Neural cell (in vitro differentiated cells): Measurements from ENCODE around the gene ATP11A.
"Not testable (repeated sequence)": the region's sequence is repeated elsewhere in the genome, so short reads cannot be mapped to it uniquely, and the experiment has no call there.

Experiments
- EP300 ChIP-seq: fragments of 450-650 bp; conservative IDR thresholded peaks from 2 replicates; pipeline ENCODE4 v1.6.1; 2014; ENCODE audit warnings: antibody characterized with exemption, mild to moderate bottlenecking, moderate library complexity; ENCODE audit not compliant: poor library complexity, severe bottlenecking
- EZH2 ChIP-seq: fragments of 200-600, 300-800 bp; shearing (Covaris generic), sonication (generic); IDR thresholded peaks from 2 replicates; pipeline ENCODE4 v1.6.1; 2014; ENCODE audit warnings: antibody characterized with exemption, low read length, borderline replicate concordance, mild to moderate bottlenecking; ENCODE audit not compliant: insufficient read depth, poor library complexity, severe bottlenecking
- MXI1 ChIP-seq: fragments of 450-650 bp; conservative IDR thresholded peaks from 2 replicates; pipeline ENCODE4 v1.6.1; 2014; ENCODE audit warnings: antibody characterized with exemption, mild to moderate bottlenecking; ENCODE audit not compliant: poor library complexity, severe bottlenecking
- POLR2AphosphoS5 ChIP-seq: IDR thresholded peaks from 2 replicates; pipeline ENCODE4 v1.6.1; 2012
- RAD21 ChIP-seq: fragments of 450-650 bp; conservative IDR thresholded peaks from 2 replicates; pipeline ENCODE4 v1.6.1; 2014; ENCODE audit warnings: antibody characterized with exemption, mild to moderate bottlenecking, moderate library complexity
- SMC3 ChIP-seq: fragments of 450-650 bp; conservative IDR thresholded peaks from 2 replicates; pipeline ENCODE4 v1.6.1; 2014; ENCODE audit warnings: antibody characterized with exemption, mild to moderate bottlenecking, moderate library complexity; ENCODE audit not compliant: poor library complexity
- TAF1 ChIP-seq: IDR thresholded peaks from 2 replicates; pipeline ENCODE4 v1.6.1; 2012; ENCODE audit warnings: low read depth
- TF ChIP-seq, protein P1 (sequence below): fragments of 450-650 bp; IDR thresholded peaks from 2 replicates; pipeline ENCODE4 v1.5.1; 2014; ENCODE audit warnings: antibody characterized with exemption, mild to moderate bottlenecking, moderate library complexity; ENCODE audit not compliant: poor library complexity, severe bottlenecking
- TF ChIP-seq, protein P2 (sequence below): IDR thresholded peaks from 2 replicates; pipeline ENCODE4 v1.6.1; 2012; ENCODE audit warnings: borderline replicate concordance

- TF ChIP-seq EZH2, POLR2AphosphoS5, SMC3, EP300, RAD21, TAF1, MXI1: not testable (repeated sequence)
- TF ChIP-seq, protein P1, sequence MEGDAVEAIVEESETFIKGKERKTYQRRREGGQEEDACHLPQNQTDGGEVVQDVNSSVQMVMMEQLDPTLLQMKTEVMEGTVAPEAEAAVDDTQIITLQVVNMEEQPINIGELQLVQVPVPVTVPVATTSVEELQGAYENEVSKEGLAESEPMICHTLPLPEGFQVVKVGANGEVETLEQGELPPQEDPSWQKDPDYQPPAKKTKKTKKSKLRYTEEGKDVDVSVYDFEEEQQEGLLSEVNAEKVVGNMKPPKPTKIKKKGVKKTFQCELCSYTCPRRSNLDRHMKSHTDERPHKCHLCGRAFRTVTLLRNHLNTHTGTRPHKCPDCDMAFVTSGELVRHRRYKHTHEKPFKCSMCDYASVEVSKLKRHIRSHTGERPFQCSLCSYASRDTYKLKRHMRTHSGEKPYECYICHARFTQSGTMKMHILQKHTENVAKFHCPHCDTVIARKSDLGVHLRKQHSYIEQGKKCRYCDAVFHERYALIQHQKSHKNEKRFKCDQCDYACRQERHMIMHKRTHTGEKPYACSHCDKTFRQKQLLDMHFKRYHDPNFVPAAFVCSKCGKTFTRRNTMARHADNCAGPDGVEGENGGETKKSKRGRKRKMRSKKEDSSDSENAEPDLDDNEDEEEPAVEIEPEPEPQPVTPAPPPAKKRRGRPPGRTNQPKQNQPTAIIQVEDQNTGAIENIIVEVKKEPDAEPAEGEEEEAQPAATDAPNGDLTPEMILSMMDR, result not testable (repeated sequence)
- TF ChIP-seq, protein P2, sequence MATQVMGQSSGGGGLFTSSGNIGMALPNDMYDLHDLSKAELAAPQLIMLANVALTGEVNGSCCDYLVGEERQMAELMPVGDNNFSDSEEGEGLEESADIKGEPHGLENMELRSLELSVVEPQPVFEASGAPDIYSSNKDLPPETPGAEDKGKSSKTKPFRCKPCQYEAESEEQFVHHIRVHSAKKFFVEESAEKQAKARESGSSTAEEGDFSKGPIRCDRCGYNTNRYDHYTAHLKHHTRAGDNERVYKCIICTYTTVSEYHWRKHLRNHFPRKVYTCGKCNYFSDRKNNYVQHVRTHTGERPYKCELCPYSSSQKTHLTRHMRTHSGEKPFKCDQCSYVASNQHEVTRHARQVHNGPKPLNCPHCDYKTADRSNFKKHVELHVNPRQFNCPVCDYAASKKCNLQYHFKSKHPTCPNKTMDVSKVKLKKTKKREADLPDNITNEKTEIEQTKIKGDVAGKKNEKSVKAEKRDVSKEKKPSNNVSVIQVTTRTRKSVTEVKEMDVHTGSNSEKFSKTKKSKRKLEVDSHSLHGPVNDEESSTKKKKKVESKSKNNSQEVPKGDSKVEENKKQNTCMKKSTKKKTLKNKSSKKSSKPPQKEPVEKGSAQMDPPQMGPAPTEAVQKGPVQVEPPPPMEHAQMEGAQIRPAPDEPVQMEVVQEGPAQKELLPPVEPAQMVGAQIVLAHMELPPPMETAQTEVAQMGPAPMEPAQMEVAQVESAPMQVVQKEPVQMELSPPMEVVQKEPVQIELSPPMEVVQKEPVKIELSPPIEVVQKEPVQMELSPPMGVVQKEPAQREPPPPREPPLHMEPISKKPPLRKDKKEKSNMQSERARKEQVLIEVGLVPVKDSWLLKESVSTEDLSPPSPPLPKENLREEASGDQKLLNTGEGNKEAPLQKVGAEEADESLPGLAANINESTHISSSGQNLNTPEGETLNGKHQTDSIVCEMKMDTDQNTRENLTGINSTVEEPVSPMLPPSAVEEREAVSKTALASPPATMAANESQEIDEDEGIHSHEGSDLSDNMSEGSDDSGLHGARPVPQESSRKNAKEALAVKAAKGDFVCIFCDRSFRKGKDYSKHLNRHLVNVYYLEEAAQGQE, result not testable (repeated sequence)
Measured at GRCh38 chr13:112884700-112885099, 194.9 kb downstream of the ATP11A start.
